ENCODE data around the gene TENM4. TPM values are rescaled to one million over a fixed set of nuclear protein-coding genes. Genes with fewer than 3 reads are reported as not detected.

TENM4 gene
- total RNA-seq, 4 donors from 2014 or later, result 7.7 to 39.3 (median 16.1) TPM

GRCh38 chr11:79273781-79274180 is 167.0 kb downstream of the TENM4 start:
- Histone ChIP-seq H3K4me1 (peaks cover 0 to 49% (median 27%) of the 10 kb centered on the region in 3 donors), H3K36me3 (no peaks in the 10 kb centered on the region), H3K27me3 (no peaks in the 10 kb centered on the region), H3K4me3 (no peak overlapping the region), H3K27ac (no peak overlapping the region), H3K9me3 (no peaks in the 10 kb centered on the region)
- DNase-seq, result no peak
- TF ChIP-seq CTCF (IDR thresholded peaks at IDR 0.05), result no peak
- TF ChIP-seq POLR2A (IDR thresholded peaks at IDR 0.05), result no peak
- WGBS, 2 donors, result 75 to 83% methylated on average over 3 of the region's 3 CpGs
- intact Hi-C loops (cut with DNase I), result no loop called here

DNA sequence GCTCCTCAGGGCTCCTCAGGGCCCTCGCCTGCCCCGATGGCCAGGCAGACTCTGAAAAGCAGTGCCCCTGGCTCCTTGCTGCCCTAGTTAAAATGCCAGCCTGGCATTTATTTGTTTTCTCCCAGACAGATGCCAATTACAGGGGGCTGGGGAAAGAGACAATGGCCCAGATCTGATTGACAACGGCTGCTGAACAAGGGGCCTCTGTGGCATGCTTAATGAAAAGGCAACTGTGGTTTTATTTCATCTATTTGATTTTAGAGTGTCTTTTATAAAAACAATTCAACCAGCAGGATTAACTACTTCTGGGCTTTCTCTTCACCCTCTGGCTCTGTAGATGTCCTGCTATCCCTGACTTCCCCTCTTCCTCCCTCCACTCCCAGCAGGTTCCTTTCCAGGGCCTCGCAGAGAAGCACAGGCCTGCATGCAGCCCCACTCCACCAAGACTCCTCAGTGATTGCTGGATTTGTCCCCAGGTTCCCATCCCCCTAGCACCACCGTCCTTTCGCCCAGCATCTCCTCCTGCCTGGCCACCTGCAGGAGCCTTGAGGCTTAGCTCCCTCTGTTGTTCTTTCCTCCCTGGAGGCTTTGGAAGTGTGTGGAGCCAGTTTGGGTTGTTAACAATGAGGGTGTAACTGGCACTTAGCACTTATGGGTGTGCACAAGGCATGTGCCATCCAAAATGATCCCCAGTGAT is 171.1 kb downstream of the TENM4 start:
- no peaks in the 10 kb centered on the region for H3K27me3 ChIP-seq
- H3K36me3 ChIP-seq, result no peaks in the 10 kb centered on the region
- DNase-seq, result no peak
- WGBS, 2 donors, result 59 to 72% methylated on average over 4 to 6 of the region's 6 CpGs
- intact Hi-C loops (cut with DNase I), result no loop called here
- no peak for TF ChIP-seq CTCF (IDR thresholded peaks at IDR 0.05)
- TF ChIP-seq POLR2A (IDR thresholded peaks at IDR 0.05), result no peak
- H3K4me3 ChIP-seq, result no peak overlapping the region
- H3K4me1 ChIP-seq, result peaks cover 0 to 9% (median 6%) of the 10 kb centered on the region in 3 donors
- H3K9me3 ChIP-seq, result no peaks in the 10 kb centered on the region
- no peak overlapping the region for H3K27ac ChIP-seq

DNA sequence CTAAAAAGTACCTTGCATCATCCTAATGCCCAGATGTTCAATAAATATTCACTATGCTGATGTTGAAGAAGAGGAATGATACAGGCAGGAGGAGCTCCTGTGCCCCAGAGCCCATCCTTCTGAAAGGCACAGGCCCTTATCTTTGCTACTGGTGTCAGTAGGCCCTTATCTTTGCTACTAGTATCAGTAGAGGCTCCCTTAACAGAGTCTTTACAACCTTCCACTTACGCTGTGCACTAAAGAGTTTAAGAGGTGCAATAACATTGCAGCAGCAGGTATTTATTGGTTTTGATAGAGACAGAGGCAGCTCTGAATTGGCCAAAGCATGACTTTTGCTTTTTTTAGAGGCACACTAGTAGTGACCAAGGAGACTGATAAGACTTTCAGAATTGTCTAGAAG is 174.4 kb downstream of the TENM4 start:
- no peak overlapping the region for H3K4me3 ChIP-seq
- intact Hi-C loops (cut with DNase I), result no loop called here
- TF ChIP-seq POLR2A (IDR thresholded peaks at IDR 0.05) (no peak), CTCF (IDR thresholded peaks at IDR 0.05) (no peak)

DNA sequence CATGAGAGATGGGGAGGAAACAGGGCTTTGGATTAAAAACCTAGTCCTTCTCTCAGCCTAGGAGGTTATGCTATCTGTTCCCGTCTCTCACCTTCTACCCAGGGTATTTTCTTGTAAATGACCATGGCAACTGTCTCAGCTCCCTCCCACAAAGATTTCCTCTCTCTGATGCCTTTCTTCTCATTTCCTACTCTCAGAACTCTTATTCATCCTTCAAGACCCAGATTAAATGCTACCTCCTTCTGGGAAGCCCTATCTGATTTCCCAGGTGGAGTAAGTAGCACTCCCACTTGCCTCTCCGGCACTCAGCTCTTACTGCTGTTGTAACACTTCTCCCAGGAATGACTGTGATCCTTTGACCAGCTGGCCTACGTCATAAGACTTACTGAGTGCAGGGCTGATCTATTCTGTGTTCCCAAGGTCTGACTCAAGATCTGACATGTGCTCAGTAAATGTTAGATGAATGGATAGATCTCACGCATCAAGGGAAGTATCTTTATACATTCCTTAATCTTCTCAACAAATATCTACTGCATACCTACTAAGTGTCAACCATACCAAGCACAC is 175.0 kb downstream of the TENM4 start:
- H3K36me3 ChIP-seq, result no peaks in the 10 kb centered on the region
- H3K9me3 ChIP-seq, result no peaks in the 10 kb centered on the region
- intact Hi-C loops (cut with DNase I), result no loop called here
- 80 to 90% methylated on average over 3 of the region's 4 CpGs for WGBS, 2 donors
- H3K4me1 ChIP-seq, result peaks cover 0 to 6% (median 0%) of the 10 kb centered on the region in 3 donors
- H3K27ac ChIP-seq, result no peak overlapping the region
- TF ChIP-seq CTCF (IDR thresholded peaks at IDR 0.05), result no peak
- TF ChIP-seq POLR2A (IDR thresholded peaks at IDR 0.05), result no peak
- H3K27me3 ChIP-seq, result peaks cover 0 to 7% (median 0%) of the 10 kb centered on the region in 4 donors
- DNase-seq, result no peak
- no peak overlapping the region for H3K4me3 ChIP-seq

More for the DNA sequence above, 174.4 kb downstream of the TENM4 start:
- H3K27ac ChIP-seq, result no peak overlapping the region
- H3K27me3 ChIP-seq, result peaks cover 0 to 6% (median 0%) of the 10 kb centered on the region in 4 donors
- H3K4me1 ChIP-seq, result peaks cover 0 to 6% (median 0%) of the 10 kb centered on the region in 3 donors
- WGBS, 2 donors, result 80 to 100% methylated on average over 1 of the region's 1 CpG
- H3K36me3 ChIP-seq, result no peaks in the 10 kb centered on the region
- no peaks in the 10 kb centered on the region for H3K9me3 ChIP-seq
- DNase-seq, result no peak

DNA sequence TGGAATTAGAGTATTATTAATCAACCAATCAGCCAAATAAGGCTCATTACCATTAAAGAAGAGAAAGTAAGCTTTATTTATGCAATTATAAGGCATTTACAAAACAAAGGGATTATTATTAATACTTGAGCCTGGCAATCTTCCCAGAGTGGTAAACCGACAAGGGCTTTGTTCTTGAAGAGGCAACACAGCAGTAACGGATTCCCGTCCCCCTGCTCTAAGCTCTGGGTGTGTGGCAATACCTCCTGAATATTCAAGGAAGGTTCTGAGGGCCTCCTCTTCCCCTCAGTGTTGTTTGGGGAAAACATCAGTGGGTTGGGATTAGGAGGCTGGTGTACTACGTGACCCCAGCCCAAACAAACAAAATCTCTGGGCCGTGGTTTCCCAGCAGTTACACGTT is 176.5 kb downstream of the TENM4 start:
- Histone ChIP-seq H3K27me3 (peaks cover 0 to 7% (median 0%) of the 10 kb centered on the region in 4 donors), H3K4me1 (peaks cover 0 to 6% (median 0%) of the 10 kb centered on the region in 3 donors), H3K9me3 (no peaks in the 10 kb centered on the region), H3K36me3 (no peaks in the 10 kb centered on the region), H3K27ac (no peak overlapping the region), H3K4me3 (no peak overlapping the region)
- intact Hi-C loops (cut with DNase I), result no loop called here
- TF ChIP-seq CTCF (IDR thresholded peaks at IDR 0.05), result no peak
- TF ChIP-seq POLR2A (IDR thresholded peaks at IDR 0.05), result no peak
- DNase-seq, result no peak
- WGBS, 2 donors, result 39 to 40% methylated on average over 4 to 5 of the region's 6 CpGs
